CD4-positive, alpha-beta T cell treated with Interleukin-12 subunit alpha and Interleukin-12 subunit beta, for 1 hour (primary cell): ENCODE data around the gene ANAPC10.
"Not testable (repeated sequence)": the region's sequence is repeated elsewhere in the genome, so short reads cannot be mapped to it uniquely, and the experiment has no call there.

Experiments used
- DNase-seq: peaks from one replicate; pipeline ENCODE4 v3.0.0-alpha.2; 2020

ANAPC10 gene

DNA sequence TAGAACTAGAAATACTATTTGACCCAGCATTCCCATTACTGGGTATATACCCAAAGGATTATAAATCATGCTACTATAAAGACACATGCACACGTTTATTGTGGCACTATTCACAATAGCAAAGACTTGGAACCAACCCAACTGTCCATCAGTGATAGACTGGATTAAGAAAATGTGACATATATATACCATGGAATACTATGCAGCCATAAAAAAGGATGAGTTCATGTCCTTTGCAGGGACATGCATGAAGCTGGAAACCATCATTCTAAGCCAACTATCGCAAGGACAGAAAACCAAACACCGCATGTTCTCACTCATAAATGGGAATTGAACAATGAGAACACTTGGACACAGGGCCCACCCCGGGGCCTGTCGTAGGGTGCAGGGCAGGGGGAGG is 97.3 kb downstream of the ANAPC10 start:
- DNase-seq = not testable (repeated sequence)

DNA sequence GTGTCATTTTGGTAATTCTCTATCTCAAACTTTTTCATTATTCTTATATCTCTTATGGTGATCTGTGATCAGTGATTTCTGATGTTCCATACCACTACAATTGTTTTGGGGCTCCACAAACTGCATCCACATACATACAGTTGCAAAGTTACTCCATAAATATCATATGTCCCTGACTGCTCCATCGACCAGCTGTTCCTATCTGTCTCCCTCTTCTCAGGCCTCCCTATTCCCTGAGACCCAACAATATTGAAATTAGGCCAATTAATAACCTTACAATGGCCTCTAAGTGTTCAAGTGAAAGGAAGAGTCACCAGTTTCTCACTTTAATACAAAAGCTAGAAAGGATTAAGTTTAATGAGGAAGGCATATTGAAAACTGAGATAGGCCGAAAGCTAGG is 108.7 kb downstream of the ANAPC10 start:
- no peak for DNase-seq

DNA sequence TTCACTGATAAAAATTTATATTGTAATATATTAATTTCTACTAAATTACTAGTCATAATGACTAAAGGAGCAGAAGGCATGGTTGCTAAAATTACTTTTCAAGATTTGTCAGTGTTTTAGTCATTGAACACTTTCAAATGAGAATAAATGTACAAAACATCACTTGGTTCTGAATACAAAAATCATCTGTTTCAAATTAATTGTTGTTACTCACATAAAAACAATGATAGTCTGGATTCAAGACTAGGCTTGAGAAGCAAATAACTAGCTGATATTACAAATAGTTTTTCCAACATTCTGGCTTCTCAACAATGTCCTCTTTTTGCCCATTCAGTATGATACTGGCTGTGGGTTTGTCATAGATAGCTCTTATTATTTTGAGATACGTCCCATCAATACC is 112.5 kb downstream of the ANAPC10 start:
- no peak for DNase-seq

DNA sequence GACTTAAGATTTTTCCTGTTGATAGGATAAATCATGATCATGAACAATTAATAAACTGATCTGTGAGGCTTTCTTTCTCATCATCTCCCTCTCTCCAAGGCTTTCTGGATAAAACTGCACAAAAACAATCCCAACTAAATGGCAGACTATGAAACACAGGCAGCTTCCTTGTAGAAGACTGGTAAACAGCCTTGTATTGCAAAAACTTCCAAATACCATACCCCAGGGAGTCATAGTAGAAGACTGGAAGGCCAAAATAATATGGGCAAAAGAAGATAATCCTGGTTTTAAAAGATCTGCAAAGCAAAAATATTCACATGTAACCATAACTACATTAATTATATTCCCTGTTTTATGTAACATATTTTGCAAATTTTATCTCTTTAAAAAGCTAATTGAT is 113.0 kb downstream of the ANAPC10 start:
- no peak for DNase-seq

DNA sequence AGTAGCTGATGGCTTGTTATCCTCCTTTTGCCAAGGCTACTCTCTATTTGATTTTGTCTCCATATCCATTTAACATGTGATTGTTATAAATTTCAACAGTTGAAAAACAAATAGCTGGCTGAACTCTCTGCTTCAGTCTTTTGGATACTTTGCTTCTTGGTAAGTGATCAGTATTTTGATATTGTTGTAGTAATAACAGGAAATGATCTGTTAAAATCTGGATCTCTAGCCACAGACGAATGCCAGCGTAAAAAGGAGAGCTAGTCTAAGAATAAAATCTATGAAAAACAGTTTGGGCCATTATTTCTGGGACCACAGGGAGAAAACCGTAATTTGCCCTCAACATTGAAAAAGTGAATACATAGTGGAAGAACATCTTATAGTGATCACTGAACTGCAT is 113.8 kb downstream of the ANAPC10 start:
- DNase-seq = no peak

DNA sequence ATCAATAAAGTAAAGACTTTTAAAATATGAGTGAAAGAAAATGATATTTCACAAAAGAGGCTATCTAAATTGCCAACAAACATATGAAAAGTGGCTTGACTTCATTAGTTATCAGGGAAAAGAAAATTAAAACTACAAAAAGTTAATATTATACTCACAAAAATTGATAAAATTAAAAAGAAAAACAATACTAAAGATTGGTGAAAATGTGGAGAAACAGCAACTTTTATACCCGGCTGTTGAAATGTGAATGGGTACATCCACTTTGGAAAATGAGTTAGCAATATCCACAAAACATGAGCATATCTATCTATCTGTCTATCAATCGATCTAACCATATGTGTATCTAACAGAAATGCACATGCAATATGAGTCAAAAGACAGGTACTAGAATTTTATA is 122.3 kb downstream of the ANAPC10 start:
- DNase-seq = no peak

DNA sequence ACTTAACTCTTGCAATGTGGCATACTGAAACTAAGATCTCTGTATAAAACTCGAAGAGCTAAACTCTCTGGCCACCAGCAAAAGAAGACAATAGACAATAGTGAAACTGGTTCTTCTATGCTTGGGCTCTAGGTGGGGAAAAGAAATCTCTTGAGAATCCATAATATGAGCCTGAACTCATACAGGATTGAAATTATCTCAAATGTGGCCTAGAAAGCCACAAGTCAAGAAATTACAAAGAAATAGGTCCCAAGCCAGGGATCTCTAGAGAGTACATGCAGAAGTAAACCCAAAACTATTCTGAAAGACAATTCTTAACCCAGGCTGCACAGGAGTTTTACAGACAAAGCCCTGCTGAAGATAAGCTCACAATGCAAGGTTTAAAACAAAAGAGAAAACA is 127.4 kb downstream of the ANAPC10 start:
- DNase-seq = no peak

DNA sequence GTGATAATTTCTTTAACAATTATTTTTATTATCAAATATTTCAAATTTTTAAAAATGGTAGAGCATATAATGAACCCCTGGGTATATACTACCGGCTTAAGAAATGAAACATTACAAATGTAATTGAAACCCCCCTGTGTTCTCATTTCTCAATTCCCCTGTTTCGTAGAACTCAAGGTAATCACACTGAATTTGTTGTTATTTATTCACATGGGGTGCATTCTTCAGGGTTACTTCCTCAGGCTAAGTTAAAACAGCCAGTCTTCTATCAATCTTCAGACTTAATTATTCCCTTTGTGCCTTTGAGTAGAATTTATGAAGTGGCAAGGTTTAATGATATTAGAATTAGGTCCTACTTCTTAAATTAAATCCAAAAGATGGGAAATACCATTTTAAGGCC is 128.2 kb downstream of the ANAPC10 start:
- DNase-seq = no peak

DNA sequence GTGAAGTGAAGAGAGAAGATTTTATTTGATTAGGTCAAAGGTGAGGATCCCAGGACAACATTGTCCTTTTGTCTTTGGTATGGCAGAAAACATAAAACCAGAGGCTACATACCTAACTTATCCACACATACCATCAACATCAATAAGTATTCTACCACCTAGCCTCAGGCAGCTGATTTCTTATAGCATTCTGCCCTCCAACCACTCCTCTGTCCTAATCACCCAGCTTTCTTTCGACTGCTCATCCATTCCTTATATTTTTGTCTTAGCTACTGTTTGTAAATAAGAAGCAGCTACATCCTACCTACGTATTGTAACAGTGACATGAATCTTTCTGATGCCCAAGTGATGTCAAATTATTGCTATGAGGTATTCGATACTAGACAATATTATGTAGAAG is 129.4 kb downstream of the ANAPC10 start:
- DNase-seq = no peak

DNA sequence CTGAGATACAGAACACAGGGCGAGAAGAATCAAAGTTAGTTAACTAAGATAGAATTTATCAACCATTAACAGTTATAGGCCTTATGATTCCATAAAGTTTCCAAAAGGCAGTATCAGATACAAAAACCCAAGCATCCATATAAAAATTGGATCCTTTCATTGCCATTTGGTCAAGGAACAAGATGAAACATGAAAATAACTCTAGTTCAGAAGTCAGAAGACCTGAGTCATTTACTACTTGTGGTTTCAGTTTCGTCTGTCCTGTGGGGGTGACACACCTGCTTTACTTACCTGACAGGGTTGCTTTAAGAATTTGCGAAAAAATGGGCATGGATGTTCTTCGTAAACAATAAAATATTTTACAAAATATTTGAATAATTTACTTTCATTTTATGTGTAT is 130.8 kb downstream of the ANAPC10 start:
- DNase-seq = no peak

DNA sequence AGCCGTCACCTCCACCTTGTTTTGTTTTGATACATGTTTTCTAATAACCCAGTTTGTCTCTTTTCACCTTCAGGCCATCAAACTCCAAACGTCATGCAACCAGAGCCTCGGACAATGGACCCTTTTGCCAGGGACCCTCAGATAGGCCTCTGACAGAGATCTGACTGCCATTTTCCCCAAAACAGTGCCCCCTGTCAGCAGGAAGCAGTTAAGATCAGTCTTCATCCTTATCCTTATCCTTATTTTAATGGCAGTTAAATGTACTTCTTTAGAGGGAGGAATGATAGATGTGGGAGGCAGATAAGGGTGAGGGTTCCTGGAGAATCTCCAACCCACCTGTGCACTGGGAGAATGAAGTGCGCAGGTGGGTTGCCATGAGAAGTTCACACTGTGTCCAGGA is 135.7 kb downstream of the ANAPC10 start:
- DNase-seq = no peak

DNA sequence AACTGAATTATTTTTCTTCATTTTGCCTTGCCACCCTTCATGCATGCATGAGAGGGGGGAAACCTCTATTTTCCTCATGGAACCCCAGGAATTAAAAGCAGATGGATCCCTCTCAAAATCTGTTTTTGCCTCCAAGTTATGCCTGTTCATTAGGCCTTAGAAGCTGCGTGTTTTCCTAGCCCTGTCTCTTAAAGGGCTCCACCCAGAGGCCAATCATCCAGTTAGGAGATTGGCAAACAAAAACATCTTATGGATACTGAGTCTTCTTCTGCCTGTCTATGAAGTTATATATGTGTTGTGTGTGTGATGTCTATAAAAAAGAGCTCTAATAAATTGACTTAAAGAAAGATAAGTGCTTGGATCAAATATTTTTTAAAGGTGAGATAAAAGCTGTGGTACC is 142.9 kb downstream of the ANAPC10 start:
- no peak for DNase-seq

DNA sequence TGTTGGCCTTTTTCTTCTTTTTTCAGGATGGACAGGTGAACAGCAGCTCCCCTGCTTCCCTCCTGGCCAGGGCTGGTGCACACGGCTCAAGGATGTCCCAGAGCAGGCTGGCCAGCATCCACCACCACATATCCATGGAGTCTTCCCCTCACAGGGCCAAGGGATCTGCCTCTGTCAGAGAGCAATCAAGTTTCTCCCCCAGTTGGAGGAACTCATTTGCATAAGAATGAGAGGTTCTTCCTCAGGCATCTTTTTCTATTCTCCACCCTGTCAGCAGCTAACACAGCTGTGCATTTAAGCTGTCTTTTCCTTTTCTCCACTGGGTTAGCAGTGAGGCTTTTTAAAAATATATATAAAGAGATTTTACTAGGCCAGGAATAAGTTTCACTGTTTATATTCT is 143.8 kb downstream of the ANAPC10 start:
- DNase-seq = no peak

DNA sequence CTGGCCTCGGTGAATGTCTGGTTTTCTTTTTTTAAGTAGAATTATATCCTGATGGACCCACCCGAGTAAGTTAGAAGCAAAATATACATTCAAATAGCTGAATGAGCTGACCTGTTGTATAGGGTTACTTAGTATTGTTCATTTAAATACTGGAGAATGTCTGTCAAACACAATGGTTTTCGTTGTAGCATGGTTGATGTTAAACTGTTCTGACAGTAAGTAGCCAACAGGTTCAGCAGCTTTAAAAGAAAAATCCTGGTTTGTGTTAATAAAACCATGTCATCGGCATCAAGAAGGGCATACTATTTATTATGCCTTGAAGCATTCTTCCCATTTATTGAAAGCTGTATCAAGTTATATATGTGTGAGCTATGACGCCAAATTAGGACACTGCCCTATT is 149.6 kb downstream of the ANAPC10 start:
- no peak for DNase-seq

DNA sequence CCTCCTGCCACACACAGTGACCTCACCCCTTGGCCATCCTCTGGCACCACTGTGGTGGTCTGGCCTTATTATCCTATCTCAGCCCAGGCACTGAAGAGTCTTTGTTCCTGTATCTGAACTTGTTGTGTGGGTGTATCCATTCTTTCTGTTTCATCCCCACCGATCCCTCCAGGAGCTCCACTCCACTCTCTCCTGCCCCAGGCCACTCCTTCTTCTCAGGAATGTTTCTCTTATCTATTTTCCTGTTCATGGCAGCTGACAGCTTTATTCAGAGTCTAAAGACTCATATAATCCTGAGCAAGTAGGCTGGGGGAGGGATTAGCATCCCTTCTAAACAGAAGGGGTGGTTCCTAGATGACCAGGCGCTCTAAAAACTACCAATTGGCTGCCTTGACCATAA is 150.0 kb downstream of the ANAPC10 start:
- no peak for DNase-seq
